Endothelial cell (in vitro differentiated cells): Measurements from ENCODE around the gene TPRG1. TPM values are rescaled to one million over a fixed set of nuclear protein-coding genes. Genes with fewer than 3 reads are reported as not detected.

ENCODE experiments used
- DNase-seq: peaks from one replicate; pipeline ENCODE4 v3.0.0; 2021; ENCODE audit warnings: low spot score
- H3K27ac Mint-ChIP-seq: one replicate; pipeline ENCODE4 v1.8.0; 2021; ENCODE audit warnings: mixed read lengths, inconsistent platforms; ENCODE audit not compliant: unreplicated experiment
- H3K27me3 Mint-ChIP-seq: one replicate; pipeline ENCODE4 v1.8.0; 2021; ENCODE audit warnings: mild to moderate bottlenecking, moderate library complexity, mixed read lengths, inconsistent platforms; ENCODE audit not compliant: unreplicated experiment
- H3K36me3 Mint-ChIP-seq: one replicate; pipeline ENCODE4 v1.8.0; 2021; ENCODE audit warnings: mild to moderate bottlenecking, low read depth, mixed read lengths, inconsistent platforms; ENCODE audit not compliant: unreplicated experiment
- H3K4me1 Mint-ChIP-seq: one replicate; pipeline ENCODE4 v1.8.0; 2021; ENCODE audit warnings: mild to moderate bottlenecking, mixed read lengths, inconsistent platforms; ENCODE audit not compliant: unreplicated experiment
- H3K4me3 Mint-ChIP-seq: one replicate; pipeline ENCODE4 v1.8.0; 2021; ENCODE audit warnings: mild to moderate bottlenecking, mixed read lengths, inconsistent platforms; ENCODE audit not compliant: unreplicated experiment
- H3K9me3 Mint-ChIP-seq: one replicate; pipeline ENCODE4 v1.8.0; 2021; ENCODE audit warnings: mixed read lengths, inconsistent platforms; ENCODE audit not compliant: unreplicated experiment
- CTCF ChIP-seq: fragments of 200-600 bp; sonication (generic); IDR thresholded peaks from one replicate; pipeline ENCODE4 v1.5.0; 2021; ENCODE audit warnings: antibody characterized with exemption; ENCODE audit not compliant: unreplicated experiment
- long read RNA-seq: library from polyadenylated mRNA; unstranded; transcript quantifications from one replicate; pipeline ENCODE4 v2.0.0, GENCODE V29; 2020; ENCODE audit not compliant: unreplicated experiment
- total RNA-seq: library from RNA; stranded (reverse); fragmentation: NEBNext Ultra II Directional; extraction: Animal tissue kit (Norgen Biotek cat#: 25700); gene quantifications from one replicate; pipeline ENCODE4 v1.2.1, GENCODE V29; 2021; ENCODE audit not compliant: unreplicated experiment

TPRG1 gene
- 2.1 TPM for total RNA-seq
- long read RNA-seq, result 0 reads

- Mint-ChIP-seq H3K9me3 (no peaks in the 10 kb centered on the region), H3K4me1 (no peaks in the 10 kb centered on the region), H3K27ac (no peak within 1 kb of the TSS), H3K36me3 (no peaks in the 10 kb centered on the region), H3K4me3 (no peak within 1 kb of the TSS), H3K27me3 (peaks cover 2% of the 10 kb centered on the region)
- TF ChIP-seq CTCF, result no peak
- DNase-seq, result no peak
These were observed at the start of gene TPRG1 for GRCh38 chr3:189171707-189172106. TSS of gene TPRG1 (plus strand) at chr3:189171971. CDS start at chr3:189207385, 35,414 bp downstream.

- Mint-ChIP-seq H3K9me3 (no peaks in the 10 kb centered on the region), H3K4me3 (no peak overlapping the region), H3K27me3 (no peaks in the 10 kb centered on the region), H3K27ac (no peak overlapping the region), H3K36me3 (no peaks in the 10 kb centered on the region), H3K4me1 (no peaks in the 10 kb centered on the region)
- DNase-seq, result no peak
- TF ChIP-seq CTCF, result no peak
These were observed 49.7 kb upstream of the TPRG1 start for GRCh38 chr3:189122110-189122509.

- no peaks in the 10 kb centered on the region for H3K27me3 Mint-ChIP-seq
- H3K27ac Mint-ChIP-seq, result no peak overlapping the region
- H3K4me1 Mint-ChIP-seq, result no peaks in the 10 kb centered on the region
- no peak for TF ChIP-seq CTCF
- H3K9me3 Mint-ChIP-seq, result no peaks in the 10 kb centered on the region
- no peaks in the 10 kb centered on the region for H3K36me3 Mint-ChIP-seq
- DNase-seq, result no peak
- no peak overlapping the region for H3K4me3 Mint-ChIP-seq
These were observed 49.1 kb upstream of the TPRG1 start for GRCh38 chr3:189122526-189123205.

- DNase-seq, result no peak
- Mint-ChIP-seq H3K9me3 (no peaks in the 10 kb centered on the region), H3K36me3 (no peaks in the 10 kb centered on the region), H3K4me1 (no peaks in the 10 kb centered on the region), H3K27ac (no peak overlapping the region), H3K4me3 (no peak overlapping the region), H3K27me3 (no peaks in the 10 kb centered on the region)
- TF ChIP-seq CTCF, result no peak
These were observed 48.0 kb upstream of the TPRG1 start for GRCh38 chr3:189123595-189124387.

GRCh38 chr3:189132231-189132671 is 39.5 kb upstream of the TPRG1 start:
- Mint-ChIP-seq H3K36me3 (no peaks in the 10 kb centered on the region), H3K27ac (no peak overlapping the region), H3K4me3 (no peak overlapping the region), H3K9me3 (no peaks in the 10 kb centered on the region), H3K4me1 (peaks cover 17% of the 10 kb centered on the region), H3K27me3 (peaks cover 3% of the 10 kb centered on the region)
- TF ChIP-seq CTCF, result no peak
- DNase-seq, result no peak
